ENCODE data around the gene RPUSD1.

The RPUSD1 gene

GRCh38 chr16:749010-749409 is 39.2 kb downstream of the RPUSD1 start:
- no peaks in the 10 kb centered on the region for H3F3A ChIP-seq (ENCODE audit: insufficient read depth, low read length)
- no peaks in the 10 kb centered on the region for H3K79me2 ChIP-seq (ENCODE audit: insufficient read depth, low read length)
- no peak overlapping the region for H3K4me2 ChIP-seq (ENCODE audit: low read length)
- H3K4me3 ChIP-seq (ENCODE audit: low read depth, low read length, poor library complexity, severe bottlenecking): no peak overlapping the region
- no peaks in the 10 kb centered on the region for H3K9me3 ChIP-seq (ENCODE audit: low read length)
- H2AFZ ChIP-seq (ENCODE audit: low read length): no peak overlapping the region
- no peaks in the 10 kb centered on the region for H4K20me1 ChIP-seq (ENCODE audit: insufficient read depth, low read length)
- TF ChIP-seq CTCF (IDR thresholded peaks at IDR 0.05; ENCODE audit: low read length) (no peak), EZH2 (IDR thresholded peaks at IDR 0.05; ENCODE audit: borderline replicate concordance, low read length) (no peak)
- no peaks in the 10 kb centered on the region for H3K36me3 ChIP-seq (ENCODE audit: insufficient read depth, low read length)
- no peaks in the 10 kb centered on the region for H3K4me1 ChIP-seq (ENCODE audit: insufficient read depth, low read length, severe bottlenecking)
- no peak overlapping the region for H3K9ac ChIP-seq (ENCODE audit: low read length)
- H3K9me2 ChIP-seq (ENCODE audit: low read depth, low read length): no peaks in the 10 kb centered on the region
- H3K27ac ChIP-seq (ENCODE audit: low read depth, low read length, poor library complexity, severe bottlenecking): no peak overlapping the region
- peaks cover 5% of the 10 kb centered on the region for H3K27me3 ChIP-seq (ENCODE audit: insufficient read depth, low read length)

GRCh38 chr16:747978-748746 is 40.0 kb downstream of the RPUSD1 start:
- Histone ChIP-seq H2AFZ (ENCODE audit: low read length) (no peak overlapping the region), H3K9ac (ENCODE audit: low read length) (no peak overlapping the region), H3K9me3 (ENCODE audit: low read length) (no peaks in the 10 kb centered on the region), H3F3A (ENCODE audit: insufficient read depth, low read length) (no peaks in the 10 kb centered on the region), H3K36me3 (ENCODE audit: insufficient read depth, low read length) (no peaks in the 10 kb centered on the region), H3K4me3 (ENCODE audit: low read depth, low read length, poor library complexity, severe bottlenecking) (no peak overlapping the region), H3K4me2 (ENCODE audit: low read length) (no peak overlapping the region), H3K79me2 (ENCODE audit: insufficient read depth, low read length) (no peaks in the 10 kb centered on the region), H4K20me1 (ENCODE audit: insufficient read depth, low read length) (no peaks in the 10 kb centered on the region), H3K27ac (ENCODE audit: low read depth, low read length, poor library complexity, severe bottlenecking) (no peak overlapping the region), H3K27me3 (ENCODE audit: insufficient read depth, low read length) (peaks cover 5% of the 10 kb centered on the region), H3K9me2 (ENCODE audit: low read depth, low read length) (no peaks in the 10 kb centered on the region), H3K4me1 (ENCODE audit: insufficient read depth, low read length, severe bottlenecking) (no peaks in the 10 kb centered on the region)
- TF ChIP-seq EZH2 (IDR thresholded peaks at IDR 0.05; ENCODE audit: borderline replicate concordance, low read length) (no peak), CTCF (IDR thresholded peaks at IDR 0.05; ENCODE audit: low read length) (no peak)

- Histone ChIP-seq H3K9me2 (ENCODE audit: low read depth, low read length) (no peaks in the 10 kb centered on the region), H3K9me3 (ENCODE audit: low read length) (no peaks in the 10 kb centered on the region), H2AFZ (ENCODE audit: low read length) (no peak overlapping the region), H3K36me3 (ENCODE audit: insufficient read depth, low read length) (no peaks in the 10 kb centered on the region), H4K20me1 (ENCODE audit: insufficient read depth, low read length) (no peaks in the 10 kb centered on the region), H3K27ac (ENCODE audit: low read depth, low read length, poor library complexity, severe bottlenecking) (no peak overlapping the region), H3K79me2 (ENCODE audit: insufficient read depth, low read length) (no peaks in the 10 kb centered on the region), H3K4me3 (ENCODE audit: low read depth, low read length, poor library complexity, severe bottlenecking) (no peak overlapping the region), H3F3A (ENCODE audit: insufficient read depth, low read length) (no peaks in the 10 kb centered on the region), H3K27me3 (ENCODE audit: insufficient read depth, low read length) (peaks cover 5% of the 10 kb centered on the region; the same call in 1 of the 2 replicates), H3K4me1 (ENCODE audit: insufficient read depth, low read length, severe bottlenecking) (no peaks in the 10 kb centered on the region), H3K9ac (ENCODE audit: low read length) (no peak overlapping the region), H3K4me2 (ENCODE audit: low read length) (no peak overlapping the region)
- no peak for TF ChIP-seq CTCF (IDR thresholded peaks at IDR 0.05; ENCODE audit: low read length)
- TF ChIP-seq EZH2 (IDR thresholded peaks at IDR 0.05; ENCODE audit: borderline replicate concordance, low read length): no peak
Observed at GRCh38 chr16:746637-747036, 41.5 kb downstream of the RPUSD1 start.

Measured in OCI-LY1 (cell line).